SKM-1 (cell line): ENCODE measurements around the gene FLII.

Experiments
- DNase-seq: peaks from one replicate; lab custom pipeline; 2025; ENCODE audit not compliant: unreplicated experiment; lab: John Stamatoyannopoulos, UW

FLII gene

DNA sequence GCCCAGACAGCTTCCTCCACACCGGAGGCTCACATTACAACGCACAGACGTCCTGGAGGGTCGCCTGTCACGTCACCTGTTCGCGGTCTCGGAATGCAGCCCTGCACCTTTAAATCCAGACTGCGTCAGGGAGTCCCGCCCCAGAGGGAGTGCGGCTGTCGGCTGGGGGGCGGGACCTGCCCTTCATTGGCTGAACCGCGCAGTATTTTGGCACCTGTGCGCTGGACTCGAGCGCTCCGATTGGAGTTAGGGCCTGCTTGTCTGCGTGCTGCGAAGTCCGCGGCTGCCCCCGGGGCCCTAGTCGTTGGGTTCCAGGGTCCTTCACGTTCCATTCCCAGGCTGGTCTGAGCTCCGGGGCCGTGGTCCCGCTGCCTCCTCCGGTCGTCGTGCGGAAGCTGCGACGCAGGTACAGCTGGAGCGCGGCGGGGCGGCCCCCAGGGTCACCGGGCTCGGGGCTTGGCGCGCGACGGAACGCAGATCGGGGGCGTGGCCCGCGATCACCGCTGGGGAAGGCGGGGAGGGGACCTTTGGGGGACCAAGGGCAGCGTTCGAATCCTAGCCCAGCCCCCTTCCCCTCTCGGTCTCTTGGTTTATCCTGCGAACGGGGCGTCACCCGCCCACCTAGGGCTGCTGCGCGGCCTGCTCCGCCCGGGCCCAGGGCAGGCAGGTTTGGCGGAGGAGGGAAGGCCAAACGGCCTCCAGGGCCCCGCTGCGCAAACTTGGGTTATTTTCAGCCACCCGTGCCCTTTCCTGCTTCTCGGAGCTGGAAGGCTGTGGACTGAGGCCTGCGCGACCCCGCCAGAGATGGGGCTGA lies 2.0 kb upstream of the FLII start, which contains the start of gene MIEF2:
MIEF2 (plus strand) TSS at position 331 of the 814 bp plus-strand sequence. CDS start 2,059 bp downstream, outside the sequence.
- DNase-seq = peak; percentile 86

DNA sequence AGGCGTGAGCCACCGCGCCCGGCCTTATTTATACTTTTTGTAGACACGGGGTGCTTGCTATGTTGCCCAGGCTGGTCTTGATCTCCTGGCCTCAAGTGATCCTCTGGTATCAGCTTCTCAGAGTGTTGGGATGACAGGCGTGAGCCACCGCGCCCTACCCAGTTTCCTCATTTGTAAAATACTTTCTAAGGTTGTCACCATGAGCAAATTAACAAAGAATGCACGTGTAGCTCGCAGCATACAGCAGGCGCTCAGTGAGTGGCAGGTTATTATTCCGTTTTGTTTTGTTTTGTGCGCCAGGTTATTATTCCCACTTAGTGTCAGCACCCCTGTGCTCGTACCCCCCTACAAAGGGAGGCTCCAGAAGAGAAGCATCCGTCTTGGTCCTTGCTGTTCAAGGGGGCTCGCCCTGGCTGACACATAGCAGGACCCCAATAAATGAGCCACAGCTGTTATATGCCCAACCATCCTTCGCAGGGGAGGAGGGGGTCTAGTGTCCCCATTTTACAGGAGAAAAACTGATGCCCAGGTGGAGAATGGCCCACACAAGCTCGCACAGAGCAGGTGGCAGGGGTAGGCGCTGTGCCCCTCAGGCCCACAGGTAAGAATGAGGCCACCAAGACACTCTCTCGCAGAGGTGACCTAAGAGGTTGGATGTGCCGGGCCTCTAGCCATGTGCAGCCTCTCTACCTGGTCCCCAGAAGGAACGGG lies 1.2 kb upstream of the FLII start:
- no peak for DNase-seq

DNA sequence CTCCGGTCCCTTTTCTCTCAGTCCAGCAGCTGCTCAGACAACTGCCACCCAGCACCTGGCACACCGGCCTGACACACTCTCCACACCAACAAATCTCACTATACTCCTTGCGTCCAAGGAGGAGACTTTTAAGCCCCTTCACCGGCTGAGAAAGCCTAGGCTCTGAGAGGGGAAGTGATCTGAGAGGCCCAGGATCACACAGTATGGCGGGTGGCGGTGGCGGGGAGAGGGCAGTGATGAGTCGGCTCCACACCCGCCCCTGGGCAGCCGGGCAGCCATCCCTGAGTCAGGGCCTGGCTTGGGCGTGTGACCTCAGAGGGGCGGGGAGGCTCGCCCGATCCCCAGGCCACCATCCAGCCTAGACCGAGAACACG lies 569 bp downstream of the FLII start:
- peak; percentile 32 for DNase-seq

DNA sequence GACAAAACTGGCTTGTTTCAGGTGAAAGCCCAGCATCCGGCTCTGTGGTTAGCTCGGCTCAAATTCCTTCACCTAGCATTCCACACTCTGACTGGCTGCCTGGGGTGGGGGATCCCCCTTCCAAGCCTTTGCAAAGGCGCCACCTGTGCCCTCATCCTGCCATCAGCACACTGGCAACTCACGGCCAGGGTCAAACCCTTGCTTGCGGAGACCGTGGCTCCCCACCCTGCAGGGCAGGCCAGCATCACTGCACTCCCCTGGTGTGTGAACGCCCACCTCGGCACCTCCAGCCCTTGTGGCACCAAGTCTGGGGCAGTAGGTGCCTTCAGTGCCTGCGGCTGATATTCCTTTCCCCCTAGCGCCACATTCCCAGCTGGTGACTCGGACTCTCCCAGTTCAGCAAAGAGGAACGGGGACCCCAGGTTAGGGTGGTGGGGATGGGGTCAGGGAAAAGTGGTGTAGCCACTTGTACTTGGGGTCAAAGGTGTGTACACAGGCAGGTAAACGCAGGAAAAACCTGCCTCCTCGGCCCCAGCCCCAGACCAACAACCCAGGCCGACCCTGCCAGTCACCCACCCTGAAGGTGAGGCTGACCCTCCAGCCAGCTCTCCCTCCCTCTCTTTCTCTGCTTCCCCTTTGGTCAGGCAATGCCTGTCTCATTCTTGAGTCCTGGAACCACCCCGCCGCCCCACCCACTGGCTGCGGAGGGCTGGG lies 1.1 kb downstream of the FLII start:
- peak; percentile 32 for DNase-seq

DNA sequence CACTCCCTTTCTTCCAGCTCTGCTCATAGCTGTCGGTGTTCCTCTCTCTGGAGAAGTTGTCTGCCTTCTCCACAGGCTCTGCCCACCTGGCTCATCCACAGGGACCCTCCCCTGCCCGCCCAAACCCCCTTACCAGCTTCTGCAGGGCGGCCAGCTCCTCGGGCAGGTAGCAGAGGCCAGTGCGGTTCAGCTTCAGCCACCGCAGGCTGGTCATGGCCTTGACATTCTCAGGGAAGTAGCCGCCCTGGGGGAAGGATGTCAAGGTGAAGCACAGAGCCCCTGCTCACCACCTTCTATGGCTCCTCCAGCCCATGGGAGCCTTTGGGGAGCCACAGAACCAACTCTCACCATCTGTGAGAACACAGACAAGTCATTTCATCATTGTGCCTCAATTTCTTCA lies 1.8 kb downstream of the FLII start:
- DNase-seq = no peak

DNA sequence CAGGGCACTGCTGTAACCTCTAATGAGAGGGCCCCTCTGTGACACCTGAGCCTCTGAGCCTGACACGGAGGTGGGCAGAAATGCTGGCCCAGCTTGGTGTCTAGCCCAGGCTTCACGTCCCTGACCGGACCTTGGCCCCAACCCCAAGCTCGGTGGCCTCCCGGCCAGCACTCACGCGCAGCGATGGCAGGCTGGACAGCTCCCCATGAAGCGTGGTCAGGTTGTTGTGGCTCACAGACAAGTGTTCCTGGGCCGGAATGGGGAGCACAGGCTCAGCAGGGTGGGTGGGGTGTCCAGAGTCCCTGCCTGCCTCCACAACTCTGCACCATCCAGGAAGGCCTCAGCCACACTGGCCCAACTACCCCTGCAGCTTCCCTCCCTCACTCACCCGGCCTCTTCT lies 2.2 kb downstream of the FLII start:
- no peak for DNase-seq

DNA sequence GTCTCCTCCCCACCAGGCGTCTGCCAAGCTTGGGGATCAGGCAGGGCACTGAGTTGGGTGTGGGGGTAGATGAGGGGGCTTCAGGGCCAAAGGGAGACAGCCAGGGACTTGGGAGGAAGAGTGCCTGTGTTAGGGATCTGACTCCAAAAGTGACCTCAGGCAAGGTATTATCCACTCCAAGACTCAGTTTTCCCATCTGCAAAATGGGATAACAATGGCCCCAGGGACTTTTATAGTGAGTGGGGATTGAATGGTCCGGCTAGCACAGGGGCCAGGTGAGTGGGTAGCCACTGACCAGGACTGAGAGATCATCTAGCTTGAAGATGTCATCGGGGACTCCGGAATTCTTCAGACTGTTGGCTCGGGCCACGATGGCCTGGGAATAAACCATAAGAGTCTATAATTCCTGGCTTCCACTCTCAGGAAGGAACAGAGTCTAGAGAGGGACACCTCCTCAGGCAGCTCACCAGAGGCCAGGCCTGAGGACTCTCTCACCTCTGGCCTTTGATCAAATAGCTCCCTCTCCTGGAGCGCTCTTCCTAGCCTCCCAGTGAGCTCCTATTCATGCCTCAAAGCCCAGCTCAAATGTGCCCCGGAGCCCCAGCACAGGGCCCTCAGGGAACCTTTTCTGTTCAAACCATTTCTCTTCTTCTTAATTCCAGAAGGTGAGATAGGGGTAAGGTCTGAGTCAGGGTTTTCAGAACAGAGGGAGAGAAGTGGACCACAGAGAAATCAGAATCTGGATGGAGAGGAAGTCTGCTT lies 3.5 kb downstream of the FLII start:
- no peak for DNase-seq

DNA sequence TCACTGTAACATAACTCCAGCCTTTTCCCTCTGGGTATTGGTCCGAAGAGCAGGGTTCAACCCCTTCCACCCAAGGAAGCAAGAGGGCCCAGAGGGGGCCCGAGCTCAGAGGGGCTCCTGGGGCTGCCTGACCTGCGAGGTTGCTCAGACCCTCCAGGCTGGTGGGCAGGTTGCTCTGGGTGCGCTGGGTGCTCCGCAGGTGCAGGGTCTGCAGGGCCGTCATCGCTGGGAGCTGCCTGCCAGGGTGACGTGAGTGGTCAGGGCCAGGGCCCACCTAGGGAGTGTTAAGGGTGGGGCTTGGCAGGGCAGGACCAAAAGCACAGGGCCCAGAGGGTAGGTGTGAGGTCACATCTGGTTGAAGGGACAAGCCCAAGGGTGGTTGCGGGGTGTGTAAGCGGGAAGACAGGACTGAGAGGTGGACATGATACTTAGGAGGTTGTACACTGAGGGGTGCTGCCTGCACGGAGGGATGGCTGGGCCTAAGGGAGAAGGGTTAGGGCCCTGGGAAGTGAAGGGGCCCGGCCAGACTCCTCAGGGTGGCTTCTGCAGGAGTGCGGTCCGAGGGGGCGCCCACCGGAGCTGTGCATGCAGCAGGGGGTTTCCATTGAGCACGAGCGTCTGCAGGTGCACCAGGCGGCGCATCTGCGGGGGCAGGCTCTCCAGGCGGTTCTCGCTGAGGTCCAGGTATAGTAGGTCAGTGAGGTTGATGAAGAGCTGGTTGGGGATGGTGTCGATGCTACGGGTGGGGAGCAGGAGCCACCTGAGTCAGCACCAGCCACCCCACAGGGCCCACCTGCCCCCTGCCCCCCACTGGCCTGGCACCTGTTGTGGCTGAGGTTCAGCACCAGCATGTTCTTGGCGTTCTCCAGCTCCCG lies 4.4 kb downstream of the FLII start:
- no peak for DNase-seq

DNA sequence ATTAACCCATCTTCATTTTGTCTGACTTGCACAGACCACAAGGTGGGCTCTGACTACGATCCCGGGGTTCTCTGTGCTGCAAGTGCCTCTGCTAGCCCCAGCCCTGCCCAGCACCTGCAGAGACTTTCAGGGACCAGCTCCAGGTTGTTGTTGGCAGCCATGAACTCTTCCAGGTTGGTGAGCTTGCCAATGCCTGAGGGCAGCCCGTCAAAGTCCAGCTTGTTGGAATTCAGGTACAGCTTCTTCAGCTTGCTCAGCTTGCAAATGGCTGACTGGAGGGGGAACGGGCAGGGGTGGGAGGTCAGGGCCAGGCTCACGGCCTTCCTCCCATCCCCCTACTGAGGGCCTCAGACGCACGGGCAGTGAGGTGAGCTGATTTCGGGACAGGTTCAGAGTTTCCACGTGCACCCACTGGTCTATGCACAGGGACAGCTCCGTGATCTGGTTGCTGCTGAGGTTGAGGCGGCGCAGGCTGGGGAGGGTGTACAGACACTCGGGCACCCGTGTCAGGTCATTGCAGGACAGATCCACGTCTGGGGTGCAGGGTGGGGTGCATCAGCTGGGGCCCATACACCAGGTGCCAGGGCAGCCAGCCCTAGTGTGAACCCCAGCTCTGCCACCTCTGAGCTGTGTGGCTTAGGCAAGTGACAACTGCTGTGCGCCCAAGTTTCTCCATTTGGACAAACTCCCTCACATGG lies 5.2 kb downstream of the FLII start:
- no peak for DNase-seq

DNA sequence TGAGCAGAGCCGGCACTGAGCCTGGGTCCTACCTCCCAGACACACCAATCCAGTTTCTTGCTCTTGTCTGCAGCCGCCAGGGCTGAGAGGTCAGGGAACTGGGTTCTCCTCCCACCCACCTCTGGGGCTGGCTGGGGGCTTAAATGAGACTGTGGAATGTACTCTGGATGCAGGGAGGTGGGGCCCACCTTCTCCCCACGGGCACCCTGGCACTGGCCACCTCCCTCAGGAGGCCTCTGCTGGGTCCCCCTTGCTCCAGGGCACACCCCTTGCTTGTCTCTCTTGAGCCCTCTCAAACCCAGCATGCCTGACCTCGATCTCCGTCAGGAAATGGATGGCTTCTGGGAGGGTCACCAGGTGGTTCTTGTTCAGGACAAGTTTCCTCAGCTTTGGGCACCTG lies 6.4 kb downstream of the FLII start:
- DNase-seq = no peak

DNA sequence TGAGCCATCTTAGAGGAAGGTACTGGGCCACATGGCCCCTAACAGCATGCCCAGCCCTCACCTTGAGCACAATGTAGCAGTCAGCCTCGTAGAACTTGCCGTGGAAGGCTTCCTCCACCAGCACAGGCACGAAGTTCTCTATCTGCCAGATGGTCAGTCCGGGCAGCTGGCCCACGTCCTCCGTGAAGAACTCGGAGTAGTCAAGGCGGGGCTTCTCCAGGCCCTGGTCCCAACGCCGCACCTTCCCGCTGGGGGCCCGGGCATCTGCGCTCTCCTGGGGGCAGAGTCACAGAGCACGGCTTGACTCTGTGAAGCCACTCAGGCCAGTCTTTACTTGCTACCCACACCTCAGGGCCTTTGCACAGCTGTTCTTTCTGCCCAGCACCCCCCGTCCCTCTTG lies 7.3 kb downstream of the FLII start:
- DNase-seq = no peak

DNA sequence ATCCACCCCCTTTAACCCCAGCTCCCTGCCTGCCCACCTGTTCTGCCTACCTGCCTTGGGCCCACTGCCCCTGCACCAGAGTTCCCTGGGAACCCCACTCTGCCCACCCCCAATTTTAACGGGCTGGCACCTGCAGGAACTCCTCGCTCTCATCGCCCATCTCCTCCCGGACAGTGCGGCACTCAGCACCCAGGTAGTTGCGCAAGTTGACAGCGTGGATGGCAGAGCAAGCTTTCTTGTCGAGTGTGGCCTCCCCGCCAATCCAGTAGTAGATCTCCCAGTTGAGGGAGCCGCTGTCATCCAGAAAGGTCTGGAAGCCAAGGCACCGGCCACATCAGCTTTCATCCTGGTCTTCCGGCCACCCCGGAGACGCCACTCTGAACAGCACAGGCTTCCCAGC lies 7.8 kb downstream of the FLII start:
- DNase-seq = no peak

DNA sequence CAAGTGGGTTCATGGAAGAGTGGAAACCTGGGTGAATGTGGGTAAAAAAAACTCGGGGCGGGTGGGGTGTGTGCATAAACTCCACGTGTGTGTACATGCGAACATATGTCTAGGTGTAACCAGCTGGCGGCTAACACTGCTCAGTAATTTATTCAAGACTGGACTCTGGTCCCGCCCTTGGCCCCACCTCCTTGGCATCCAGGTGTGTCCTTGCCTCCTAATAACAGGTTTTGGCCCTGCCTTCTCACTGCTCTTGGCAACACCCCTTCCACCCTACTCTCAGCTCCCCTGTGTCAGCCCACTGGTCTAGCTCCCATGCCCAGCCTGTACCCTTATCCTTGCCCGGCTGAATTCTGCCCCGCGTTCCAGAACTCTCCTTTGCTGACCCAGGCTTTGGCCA lies 8.3 kb downstream of the FLII start:
- no peak for DNase-seq

DNA sequence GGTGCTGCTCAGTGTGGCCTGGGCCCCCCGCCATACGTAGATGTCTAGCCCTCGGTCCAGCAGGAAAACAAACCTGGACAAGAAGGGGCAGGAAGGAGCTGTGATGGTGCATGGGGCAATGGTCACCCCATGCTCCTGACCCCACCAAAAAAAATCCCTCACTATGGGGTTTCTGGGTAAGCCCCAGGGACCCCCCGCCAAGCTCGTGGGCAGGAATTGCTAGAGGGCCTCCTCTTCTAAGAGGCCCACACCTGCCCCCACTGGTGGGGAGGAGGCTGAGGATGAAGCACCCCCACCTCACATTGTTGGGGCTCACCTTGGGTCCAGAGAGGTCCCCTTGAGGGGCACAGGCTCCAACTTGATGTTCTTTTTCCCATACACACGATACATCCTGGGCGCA lies 9.7 kb downstream of the FLII start:
- DNase-seq = no peak

DNA sequence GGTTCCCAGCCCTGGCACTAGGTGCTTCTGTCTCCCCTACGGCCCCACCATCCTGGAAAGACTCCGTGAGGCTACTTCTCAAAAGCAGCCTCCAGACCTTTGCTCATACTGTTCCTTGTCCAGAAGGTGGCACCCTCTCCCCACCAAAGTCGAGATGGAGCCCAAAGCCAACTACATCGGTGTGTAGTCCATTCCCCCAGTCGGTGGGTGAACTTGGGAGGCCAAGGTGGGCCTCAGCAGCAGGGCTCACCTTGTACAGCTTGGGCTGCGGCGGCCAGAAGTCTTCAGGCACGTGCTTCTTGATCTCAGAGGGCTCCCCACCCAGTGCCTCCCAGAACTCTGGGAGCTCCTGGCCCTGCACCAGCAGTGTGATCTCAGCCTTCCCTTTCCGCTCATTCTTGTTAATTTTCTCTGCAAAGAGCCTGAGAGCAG lies 10.2 kb downstream of the FLII start:
- DNase-seq = peak; percentile 18

DNA sequence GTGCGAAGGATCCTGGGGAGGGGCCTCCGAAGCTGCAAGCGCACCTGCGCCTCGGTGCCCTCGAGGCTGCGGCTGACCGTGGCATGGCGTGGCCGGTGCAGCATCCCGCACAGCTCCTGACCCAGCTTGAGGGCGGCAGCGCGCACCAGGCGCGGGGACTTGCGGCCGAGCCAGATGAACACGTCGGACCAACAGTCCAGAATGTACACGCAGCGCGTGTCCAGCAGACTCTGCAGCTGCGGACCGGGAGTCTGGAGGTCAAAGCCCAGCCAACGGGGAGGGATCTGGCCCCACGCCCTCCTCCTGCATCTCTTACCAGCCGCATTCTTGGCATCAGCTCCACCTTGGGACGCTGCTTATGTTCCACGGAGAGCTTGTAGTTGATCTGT lies 10.9 kb downstream of the FLII start:
- DNase-seq = no peak

DNA sequence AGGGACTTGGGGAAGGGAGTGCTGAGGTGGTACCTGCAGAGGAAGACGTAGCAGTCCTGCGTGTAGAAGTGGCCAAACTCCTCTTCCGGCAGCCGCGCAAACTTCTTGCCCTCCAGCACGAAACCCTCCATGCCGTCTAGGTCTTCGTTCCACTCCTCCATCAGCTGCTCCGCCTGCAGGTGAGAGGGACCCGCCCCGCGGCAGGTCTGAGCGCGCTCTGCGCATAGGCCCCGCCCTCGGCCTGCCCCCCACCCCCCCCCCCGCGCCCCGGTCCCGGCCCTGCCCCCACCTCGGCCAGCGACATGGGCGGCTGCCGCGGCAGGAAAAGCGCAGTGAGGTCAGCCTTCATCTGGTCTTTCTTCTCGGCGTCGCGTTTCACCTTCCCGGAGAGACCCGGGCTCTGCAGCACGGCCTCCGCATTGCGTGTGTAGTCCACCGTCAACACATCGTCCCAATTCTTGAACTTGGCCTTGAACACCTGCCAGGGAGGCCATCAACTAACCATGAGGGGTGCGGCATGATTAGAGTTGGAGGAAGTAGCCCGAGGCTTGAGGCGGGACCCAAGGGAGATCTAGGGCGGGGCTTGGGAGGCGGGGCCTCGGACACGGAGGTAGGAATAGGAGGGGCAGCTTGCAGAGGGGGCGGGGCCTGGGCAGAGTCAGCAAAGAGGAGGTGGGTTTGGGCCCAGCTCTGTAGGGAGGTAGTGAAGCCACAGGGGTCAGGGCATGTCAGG lies 11.5 kb downstream of the FLII start:
- no peak for DNase-seq

DNA sequence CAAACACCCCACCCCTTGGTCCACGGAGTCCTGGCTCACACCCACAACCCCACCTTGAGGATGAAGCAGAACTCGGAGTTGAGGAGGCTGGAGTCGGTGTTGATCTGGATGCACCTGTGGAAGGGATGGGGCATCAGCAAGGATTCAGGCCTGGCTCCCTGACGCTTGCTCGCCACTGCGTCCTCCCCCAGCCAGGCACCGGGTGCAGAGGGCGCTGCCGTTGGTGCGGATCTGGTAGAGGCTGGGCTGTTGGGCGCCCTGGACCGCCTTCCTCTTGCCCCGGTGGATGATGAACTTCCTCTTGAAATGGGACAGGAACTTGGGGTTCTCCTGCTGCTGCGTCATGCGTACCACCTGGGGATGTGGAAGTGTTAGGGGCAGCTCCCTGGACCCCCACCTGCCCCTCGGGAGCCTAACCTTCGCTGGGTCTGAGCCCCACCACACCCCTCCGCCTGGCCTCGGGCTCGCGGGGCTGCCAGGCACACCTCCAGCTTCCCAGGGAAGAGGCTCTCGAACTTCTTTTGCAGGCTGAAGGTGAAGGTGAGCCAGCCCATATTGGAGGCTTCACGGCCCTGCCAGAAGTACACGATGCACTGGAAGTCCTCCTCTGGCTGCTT lies 12.3 kb downstream of the FLII start:
- no peak for DNase-seq
